Left cardiac atrium (tissue), 4 donors: ENCODE measurements around the gene UGP2. TPM values are rescaled to one million over a fixed set of nuclear protein-coding genes. Genes with fewer than 3 reads are reported as not detected.
"Not testable (repeated sequence)": the region's sequence is repeated elsewhere in the genome, so short reads cannot be mapped to it uniquely, and the experiment has no call there.

ENCODE experiments used
- ATAC-seq, 2 donors: fragments of 200-7000 bp; cut with Tn5 transposase; one replicate each; pipeline ENCODE4 v1.9.1; 2020; ENCODE audit warnings: mild to moderate bottlenecking in 2 of 2, moderate library complexity in 2 of 2
- DNase-seq: peaks from one replicate; pipeline ENCODE4 v3.0.0-alpha.2; 2020
- intact Hi-C, 2 donors: fragments of 100-400 bp; cut with DNase I; formaldehyde crosslinking; loops; one replicate each; pipeline versions ENCODE4 v1.14.1 to v1.15.1; 2022 to 2023
- long read RNA-seq: library from polyadenylated mRNA; unstranded; transcript quantifications from one replicate; pipeline ENCODE4 v2.0.0, GENCODE V29; 2021
- total RNA-seq, 2 donors: library from RNA; stranded (reverse); fragmentation: NEBNext Ultra II Directional; extraction: Animal tissue kit (Norgen Biotek cat#: 25700); gene quantifications; one replicate each; pipeline ENCODE4 v1.2.1, GENCODE V29; 2021
- donor health status: DM: no; HTN: yes; CAD: no.
- donor health status: DM: no; HTN: yes; CAD: no; lungs with severe emphysema.
- donor health status: DM: yes; HTN: yes; CAD: no.
- donor health status: Dilated cardiomyopathy.

Gene UGP2
- total RNA-seq, result 100 to 1,000 TPM; 303 TPM
- long read RNA-seq, transcript UGP2-201 (10 exons, 2,338 nt), result major isoform, 157 of 336 reads
- long read RNA-seq, transcript UGP2-202 (10 exons, 2,136 nt), result minor isoform, 152 of 336 reads
- long read RNA-seq, transcript UGP2-203 (10 exons, 1,955 nt), result minor isoform, 5 of 336 reads
- long read RNA-seq, partial matches to known transcripts, result 6 of 336 reads
- long read RNA-seq, other reads (novel, unspliced or antisense), result 15 of 336 reads

DNA sequence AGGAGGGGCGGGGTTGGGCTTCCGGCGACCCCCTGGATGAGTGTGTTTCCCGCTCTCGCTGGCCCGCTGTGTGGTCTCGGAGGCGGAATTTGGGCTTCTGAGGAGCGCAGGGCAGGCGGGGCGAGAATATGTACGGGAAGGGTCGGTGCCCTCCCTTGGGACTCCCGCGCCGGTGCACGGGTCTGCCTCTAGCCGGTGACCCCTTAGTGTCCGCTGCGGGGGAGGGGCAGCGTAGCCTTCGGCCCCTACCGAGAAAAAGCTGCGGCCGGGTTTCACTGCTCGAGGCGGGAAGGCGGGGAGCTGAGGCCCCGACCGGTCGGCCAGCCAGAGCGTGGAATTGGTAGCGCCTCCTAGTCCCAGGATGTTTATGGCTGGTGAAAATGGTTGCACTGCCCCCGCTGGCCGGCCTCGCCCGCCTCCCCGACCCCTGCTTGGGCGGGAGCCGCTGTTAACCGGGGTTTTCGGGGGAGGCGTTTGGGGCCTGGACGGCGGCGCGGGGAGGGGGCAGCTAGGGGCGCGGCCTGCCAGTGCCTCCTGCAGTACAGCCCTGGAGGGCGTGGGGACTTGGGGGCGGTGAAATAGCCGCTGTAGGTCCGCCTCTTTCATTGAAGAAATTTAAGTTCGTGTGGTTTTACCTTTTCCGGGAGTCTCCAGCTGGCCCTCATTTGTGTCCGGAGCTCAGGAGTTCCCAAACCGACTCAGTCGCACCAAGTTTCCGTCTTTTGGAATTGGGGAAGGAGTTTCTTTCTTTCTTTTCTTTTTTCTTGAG, at the start of gene UGP2:
UGP2 (plus strand) TSS at position 643 of the 769 bp plus-strand sequence. CDS start 290 bp downstream, outside the sequence.
- ATAC-seq (peak; percentile 87 to 94), DNase-seq (peak; percentile 95)
- intact Hi-C loops, result loop anchor here in 1 of 2 donors (5.0 kb wide), 1 partner anchor 144 kb away; no protein-coding TSS in a partner anchor

DNA sequence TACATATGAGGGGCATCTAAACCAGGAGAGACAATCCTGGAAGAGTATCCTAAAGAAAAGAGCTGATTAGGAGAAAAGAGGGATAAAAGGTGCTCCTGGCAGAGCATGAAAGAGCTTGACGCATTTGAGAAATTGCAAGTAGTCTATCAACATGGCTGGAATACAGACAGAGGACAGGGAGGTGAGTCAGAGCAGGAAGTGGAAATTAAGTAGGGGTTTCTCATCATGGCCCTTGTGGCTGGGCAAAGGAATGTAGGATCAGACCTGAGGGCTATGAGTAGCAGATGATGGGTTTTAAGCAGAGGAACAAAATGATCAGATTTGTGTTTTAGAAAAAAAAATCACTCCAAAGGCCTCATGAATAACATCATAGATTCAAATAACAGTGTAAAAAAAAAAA, 49.2 kb upstream of the UGP2 start:
- DNase-seq, result no peak
- intact Hi-C loops, result no loop called here
- no peak for ATAC-seq

DNA sequence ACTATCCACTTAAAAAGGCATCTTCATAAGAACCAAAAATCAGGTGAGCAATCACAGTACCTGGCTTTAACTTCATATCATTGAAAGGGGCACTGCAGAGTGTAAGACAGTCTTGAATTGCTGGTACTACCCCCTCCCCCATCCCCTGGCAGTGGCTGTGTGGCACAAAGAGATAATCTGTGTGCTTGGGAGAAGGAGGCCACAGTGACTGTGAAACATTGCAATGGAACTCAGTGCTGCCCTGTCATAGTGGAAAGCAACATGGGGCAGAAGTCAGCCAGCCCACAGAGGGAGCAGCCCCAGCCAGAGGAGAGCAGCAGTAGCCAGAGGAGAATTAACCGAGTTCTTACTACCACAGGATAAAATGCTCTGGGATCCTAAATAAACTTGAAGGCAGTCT, 45.3 kb upstream of the UGP2 start:
- intact Hi-C loops, result no loop called here
- ATAC-seq, result peak in 1 of 2 donors; percentile 28
- DNase-seq, result no peak

DNA sequence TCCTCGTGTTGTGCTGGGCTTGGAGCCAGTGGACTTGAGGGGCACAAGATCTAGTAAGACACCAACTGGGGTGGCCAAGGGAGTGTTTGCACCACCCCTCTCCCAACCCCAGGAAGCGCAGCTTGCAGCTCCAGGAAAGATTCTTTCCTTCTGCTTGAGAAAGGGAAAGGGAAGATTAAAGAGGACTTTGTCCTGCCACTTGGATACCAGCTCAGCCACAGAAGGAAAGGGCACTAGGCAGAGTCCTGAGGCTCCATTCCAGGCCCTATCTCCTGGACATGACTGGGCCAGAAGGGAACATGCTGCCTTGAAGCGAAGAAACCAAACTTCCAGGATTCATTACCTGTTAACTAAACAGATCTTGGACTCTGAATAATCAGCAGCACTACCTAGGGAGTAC, 44.9 kb upstream of the UGP2 start:
- intact Hi-C loops, result no loop called here
- no peak for ATAC-seq
- DNase-seq, result no peak

DNA sequence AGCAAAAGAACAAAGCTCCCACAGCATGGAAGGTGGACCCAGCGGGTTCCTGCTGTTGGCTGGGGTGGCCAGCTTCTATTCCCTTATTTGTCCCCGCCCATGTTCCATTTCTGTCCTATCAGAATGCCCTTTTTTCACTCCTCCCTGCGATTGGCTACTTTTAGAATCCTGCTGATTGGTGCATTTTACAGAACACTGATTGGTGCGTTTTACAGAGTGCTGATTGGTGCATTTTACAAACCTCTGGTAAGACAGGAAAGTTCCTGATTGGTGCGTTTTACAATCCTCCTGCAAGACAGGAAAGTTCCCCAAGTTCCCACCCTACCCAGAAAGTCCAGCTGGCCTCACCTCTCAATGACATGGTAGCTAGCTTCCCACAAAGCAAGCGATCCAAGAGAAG, 40.2 kb upstream of the UGP2 start:
- no peak for ATAC-seq
- DNase-seq, result no peak
- intact Hi-C loops, result no loop called here

DNA sequence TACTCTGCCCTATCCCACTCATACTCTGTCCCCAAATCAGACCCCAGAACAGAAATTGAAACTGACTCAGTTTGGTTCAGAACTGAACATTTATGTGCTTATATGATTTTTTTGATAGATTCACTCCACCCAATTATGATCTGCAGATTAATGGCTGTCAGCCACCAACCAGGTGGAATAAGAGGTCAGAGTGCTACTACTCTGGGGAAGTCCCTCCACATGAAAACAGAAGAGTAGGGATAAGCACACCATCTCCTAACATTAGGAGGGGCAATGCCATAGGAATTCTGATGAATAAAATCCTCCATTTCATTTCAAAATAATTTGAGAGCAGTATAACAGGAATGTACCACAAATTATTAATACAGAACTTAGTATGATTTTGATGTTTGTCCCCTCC, 36.3 kb upstream of the UGP2 start:
- ATAC-seq (no peak), DNase-seq (no peak)
- intact Hi-C loops, result no loop called here

DNA sequence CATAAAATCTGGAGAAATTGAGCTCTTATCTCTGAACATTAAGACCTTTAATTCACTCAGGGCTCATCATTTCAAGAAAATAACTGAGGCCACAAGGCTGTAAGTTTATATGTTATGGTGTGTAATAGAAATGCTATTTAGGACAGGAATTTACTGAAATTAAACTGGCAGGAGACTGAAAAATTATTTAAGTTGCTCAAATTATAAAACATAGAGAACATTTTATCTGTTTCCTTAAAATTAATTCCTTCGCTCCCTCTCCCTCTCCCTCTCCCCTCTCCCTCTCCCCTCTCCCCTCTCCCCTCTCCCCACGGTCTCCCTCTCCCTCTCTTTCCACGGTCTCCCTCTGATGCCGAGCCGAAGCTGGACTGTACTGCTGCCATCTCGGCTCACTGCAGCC, 33.7 kb upstream of the UGP2 start:
- ATAC-seq, intact Hi-C loops, DNase-seq: not testable (repeated sequence)

DNA sequence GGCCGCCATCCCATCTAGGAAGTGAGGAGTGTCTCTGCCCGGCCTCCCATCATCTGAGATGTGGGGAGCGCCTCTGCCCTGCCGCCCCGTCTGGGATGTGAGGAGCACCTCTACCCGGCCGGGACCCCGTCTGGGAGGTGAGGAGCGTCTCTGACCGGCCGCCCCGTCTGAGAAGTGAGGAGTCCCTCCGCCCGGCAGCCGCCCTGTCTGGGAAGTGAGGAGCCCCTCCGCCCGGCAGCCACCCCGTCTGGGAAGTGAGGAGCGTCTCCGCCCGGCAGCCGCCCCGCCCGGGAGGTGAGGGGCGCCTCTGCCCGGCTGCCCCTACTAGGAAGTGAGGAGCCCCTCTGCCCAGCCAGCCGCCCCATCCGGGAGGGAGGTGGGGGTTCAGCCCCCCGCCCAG, 32.8 kb upstream of the UGP2 start:
- ATAC-seq, DNase-seq, intact Hi-C loops: not testable (repeated sequence)

DNA sequence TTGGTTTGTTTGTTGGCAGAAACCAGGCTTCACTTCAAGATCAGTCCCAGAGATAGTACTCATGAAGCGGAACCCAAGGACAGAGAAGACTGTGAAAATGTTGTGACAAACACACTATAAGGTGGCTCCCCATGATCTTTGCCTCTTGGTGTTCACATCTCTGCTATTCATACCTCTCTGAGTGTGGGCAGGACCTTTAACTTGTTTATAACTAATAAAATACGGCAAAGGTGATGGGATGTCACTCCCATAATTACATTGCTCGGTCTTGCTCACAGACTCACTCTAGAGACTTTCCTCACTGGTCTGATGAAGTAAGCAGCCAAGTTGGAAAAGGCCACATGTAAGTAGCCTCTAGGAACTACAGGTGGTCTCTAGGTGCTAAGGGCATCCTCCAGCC, 30.6 kb upstream of the UGP2 start:
- ATAC-seq, result no peak
- intact Hi-C loops, result no loop called here
- no peak for DNase-seq

DNA sequence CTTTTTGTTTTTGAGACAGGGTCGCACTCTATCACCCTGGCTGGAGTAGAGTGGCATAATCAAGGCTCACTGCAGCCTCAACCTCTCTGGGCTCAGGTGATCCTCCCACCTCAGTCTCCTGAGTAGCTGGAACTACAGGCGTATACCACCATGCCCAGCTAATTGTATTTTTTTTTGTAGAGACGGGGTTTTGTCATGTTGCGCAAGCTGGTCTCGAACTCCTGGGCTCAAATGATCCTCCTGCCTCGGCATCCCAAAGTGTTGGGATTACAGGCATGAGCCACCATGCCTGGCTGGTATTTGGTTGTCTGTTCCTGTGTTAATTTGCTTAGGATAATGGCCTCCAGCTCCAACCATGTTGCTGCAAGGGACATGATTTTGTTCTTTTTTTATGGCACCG, 29.8 kb upstream of the UGP2 start:
- intact Hi-C loops, DNase-seq, ATAC-seq: not testable (repeated sequence)

DNA sequence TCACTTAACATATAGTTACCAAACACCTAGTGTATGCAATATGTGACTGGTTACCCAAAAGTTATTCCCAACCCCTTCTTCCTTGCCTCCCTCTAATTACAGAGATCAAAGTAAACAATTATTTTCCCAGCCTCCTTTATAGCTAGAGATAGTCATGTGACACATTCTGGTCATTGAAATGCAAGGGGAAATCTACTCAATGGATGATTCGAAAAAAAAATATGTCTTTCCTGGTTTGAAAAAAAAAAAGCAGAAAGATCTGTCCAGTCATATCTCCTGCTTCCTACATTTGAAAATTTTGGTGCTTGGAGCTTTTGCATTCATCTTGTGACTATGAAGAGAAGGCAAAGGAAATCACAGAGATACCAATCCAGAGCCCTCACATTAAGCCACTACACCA, 27.6 kb upstream of the UGP2 start:
- DNase-seq, result no peak
- intact Hi-C loops, result no loop called here
- ATAC-seq, result no peak

DNA sequence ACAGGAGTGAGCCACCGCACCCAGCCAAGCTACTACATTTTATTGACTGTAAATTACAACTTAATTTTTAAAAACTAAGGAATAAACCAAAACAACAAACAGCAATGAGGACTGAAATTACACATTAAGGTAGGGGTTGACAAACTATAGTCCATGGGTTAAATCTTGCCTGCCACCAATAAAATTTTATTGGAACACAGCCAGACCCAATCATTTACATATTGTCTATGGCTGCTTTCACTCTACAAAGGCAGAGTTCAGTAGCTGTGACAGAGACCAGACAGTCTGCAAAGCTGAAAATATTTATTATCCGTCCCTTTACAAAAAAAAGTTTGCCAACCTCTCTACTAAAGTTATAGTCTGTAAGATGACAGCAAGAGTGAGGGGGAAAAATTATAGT, 24.3 kb upstream of the UGP2 start:
- DNase-seq (no peak), ATAC-seq (no peak)
- intact Hi-C loops, result no loop called here

DNA sequence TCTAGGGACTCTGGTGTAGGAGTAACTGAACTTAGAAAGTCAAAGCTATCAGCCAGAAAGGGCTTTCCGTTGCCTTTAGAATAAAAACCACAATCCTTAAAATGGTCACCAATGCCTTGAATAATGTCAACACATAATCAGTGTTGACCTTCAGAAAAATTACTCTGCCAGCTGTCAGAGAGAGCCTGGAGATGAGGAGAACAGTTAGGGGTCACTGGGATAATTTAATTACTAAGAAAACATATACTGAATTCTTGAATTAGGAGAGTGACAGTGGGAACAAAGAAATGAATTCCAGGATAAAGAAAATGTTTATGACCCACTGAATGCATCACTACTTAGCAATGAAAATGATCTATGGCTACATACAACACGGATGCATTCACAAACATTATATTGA, 23.4 kb upstream of the UGP2 start:
- ATAC-seq, result no peak
- DNase-seq, result no peak
- intact Hi-C loops, result no loop called here

DNA sequence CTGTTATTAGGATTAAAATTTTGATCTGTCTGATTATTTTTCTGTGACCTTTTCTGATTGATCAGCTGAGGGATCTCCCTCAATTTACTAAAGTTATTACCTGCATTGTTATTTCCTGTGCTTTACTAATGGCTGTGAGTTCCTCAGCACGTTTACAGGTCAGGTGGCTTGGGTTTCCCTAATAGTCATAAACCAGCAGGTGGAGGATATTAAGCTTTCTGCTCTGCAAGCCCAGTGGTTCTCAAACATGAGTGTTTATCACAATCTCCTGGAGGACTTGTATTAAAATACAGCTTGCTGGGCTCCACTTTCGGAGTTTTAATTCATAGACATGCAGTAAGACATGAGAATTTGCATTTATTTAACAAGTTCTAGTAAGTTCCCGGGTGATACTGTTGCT, 22.4 kb upstream of the UGP2 start:
- intact Hi-C loops, result no loop called here
- no peak for DNase-seq
- ATAC-seq, result no peak

DNA sequence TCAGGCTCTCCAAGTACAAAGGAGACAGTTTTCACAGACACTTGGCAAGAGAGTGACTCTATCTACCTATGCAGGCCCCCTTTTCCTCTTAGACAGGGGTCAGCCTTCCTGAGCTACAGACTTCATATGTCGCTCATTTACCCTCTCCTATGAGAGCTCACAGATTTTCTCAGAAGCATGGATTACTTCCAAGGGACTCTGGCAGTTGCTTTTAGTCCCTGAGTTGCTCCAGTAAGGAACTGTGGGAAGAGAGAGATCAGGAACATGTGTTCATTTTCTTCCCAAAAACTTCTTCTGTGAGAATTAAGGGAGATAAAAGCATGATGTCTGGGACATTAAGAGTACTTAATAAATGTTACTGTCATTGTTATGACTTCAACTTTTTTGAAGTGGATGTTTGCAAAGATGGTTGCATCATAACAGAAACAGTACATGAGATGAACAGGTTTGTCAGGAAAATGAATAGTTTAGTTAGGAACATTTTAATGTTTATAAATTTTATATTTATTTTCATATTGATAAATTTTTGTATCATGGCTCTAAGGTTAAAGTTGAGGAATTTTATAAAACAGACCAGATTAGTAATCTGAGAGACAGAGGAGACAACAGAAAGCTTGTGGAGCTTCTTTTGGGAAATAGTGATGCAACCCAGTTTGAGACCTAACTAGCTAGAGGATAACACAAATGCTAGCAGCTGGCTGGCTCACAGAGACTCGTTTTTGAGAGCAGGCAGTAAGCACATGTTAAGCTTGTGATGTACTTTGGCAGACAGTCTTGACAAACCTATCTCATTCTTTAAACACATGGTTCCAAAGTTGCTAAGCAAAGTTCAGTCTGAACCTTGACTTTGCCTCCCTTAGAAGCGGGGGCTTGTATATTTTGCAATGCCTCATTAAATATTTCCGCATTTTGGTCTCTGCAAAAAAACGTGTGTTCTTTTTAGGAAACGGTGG, 21.7 kb upstream of the UGP2 start:
- DNase-seq (peak; percentile 62), ATAC-seq (peak; percentile 88 to 90)
- intact Hi-C loops, result no loop called here

DNA sequence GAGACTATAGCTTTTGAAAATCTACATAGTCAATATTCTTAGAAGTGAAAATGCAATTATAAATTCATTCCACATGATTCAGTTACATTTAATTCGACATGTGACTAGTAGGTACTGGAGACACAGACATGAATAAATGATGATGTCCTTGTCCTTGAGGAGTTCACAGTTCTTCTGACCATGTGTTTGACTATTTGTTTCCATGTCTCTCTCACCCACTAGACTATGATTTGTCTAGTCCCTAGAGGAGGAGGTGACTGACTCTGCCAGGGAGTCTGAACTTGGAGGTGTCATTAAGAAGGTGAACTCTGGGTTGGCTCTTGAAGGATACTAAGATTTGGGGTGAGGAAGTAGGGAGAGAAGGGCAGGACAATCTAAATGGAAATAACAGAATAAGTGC, 20.7 kb upstream of the UGP2 start:
- ATAC-seq, result peak in 1 of 2 donors; percentile 50
- intact Hi-C loops, result no loop called here
- DNase-seq, result no peak

DNA sequence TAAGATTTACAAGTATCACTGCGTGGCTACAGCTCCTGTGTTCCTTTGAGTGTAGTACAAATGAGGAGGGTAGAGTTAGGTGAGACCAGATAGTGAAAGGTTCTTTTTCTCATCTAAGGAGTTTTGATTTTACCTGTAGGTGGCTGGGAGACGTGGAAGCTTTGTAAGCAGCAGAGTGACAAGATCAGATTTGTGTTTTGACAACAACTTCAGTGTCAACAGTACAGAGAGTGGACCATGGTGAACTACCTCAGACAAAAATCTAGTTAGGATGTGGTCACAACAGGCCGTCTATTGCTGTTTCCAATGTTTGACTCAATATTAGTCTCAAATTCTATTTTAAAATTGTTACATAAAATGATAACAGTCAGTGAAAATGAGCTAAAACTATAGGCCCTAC, 20.3 kb upstream of the UGP2 start:
- ATAC-seq, result no peak
- DNase-seq, result no peak
- intact Hi-C loops, result no loop called here

DNA sequence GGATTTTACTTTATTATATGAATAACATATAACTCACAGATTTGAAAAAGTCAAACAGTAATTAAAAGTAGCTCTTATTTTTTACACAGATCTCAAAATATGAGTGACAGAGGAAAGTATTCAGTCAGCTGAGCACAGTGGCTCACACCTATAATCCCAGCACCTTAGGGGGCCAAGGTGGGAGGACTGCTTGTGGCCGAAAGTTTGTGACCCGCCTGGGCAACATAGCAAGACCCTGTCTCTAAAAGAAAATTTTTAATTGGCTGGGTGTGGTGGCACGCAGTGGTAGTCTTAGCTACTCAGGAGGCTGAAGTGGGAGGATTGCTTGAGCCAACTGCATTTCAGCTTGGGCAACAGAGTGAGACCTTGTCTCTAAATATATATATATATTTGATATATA, 19.2 kb upstream of the UGP2 start:
- no peak for ATAC-seq

DNA sequence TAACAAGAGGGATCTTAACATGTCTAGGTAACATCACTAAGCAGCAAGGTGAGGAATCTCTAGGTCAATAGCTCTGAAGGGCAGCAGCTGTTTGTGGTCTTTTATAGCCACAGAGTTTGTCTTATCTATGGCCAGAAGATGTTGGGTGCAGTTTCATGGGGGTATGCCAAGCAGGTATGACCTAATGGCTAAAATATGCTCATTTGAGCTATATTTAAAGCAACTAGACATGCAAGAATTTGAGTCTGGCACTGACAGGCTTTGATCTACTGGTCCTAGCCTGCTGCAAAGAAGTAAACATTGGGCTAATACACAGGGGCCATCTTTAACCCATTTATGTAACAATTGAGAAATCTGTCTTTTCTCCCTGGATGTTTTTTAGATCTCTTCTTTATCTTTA, 13.9 kb upstream of the UGP2 start:
- intact Hi-C loops, result no loop called here
- DNase-seq, result no peak
- ATAC-seq, result peak; percentile 67 to 86

More for the DNA sequence above, 19.2 kb upstream of the UGP2 start:
- DNase-seq, result no peak
- intact Hi-C loops, result no loop called here

DNA sequence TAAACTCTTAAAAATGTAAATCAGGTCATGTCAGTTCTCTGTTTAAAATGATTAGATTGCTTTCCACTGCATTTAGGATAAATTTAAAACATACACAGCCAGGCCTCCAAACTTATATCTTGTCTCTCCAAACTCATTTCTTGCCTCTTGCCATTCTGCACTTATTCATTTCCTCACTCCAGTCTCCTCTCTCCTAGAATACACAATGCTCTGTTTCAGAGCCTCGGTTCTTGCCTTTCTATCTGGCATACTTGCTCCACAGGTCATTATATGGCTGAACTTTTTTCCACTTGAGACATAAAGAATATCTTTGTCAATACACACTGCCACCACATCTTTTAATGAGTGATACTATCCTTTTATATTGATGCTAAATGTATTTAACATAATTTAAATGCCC, 10.5 kb upstream of the UGP2 start:
- DNase-seq (no peak), ATAC-seq (no peak)
- intact Hi-C loops, result no loop called here
